Smooth muscle cell (in vitro differentiated cells): Measurements from ENCODE around the gene MAPK8. TPM values are rescaled to one million over a fixed set of nuclear protein-coding genes. Genes with fewer than 3 reads are reported as not detected.
"Not testable (repeated sequence)": the region's sequence is repeated elsewhere in the genome, so short reads cannot be mapped to it uniquely, and the experiment has no call there.

Source experiments
- DNase-seq: peaks from one replicate; lab custom pipeline; 2025; ENCODE audit not compliant: unreplicated experiment; lab: John Stamatoyannopoulos, UW
- H2AFZ ChIP-seq: fragments of 200-600 bp; sonication (generic); 2 replicates; pipeline ENCODE4 v1.6.0; 2016; ENCODE audit warnings: antibody characterized with exemption, low read depth, mild to moderate bottlenecking
- H3F3A ChIP-seq: fragments of 200-600 bp; sonication (generic); 2 replicates; pipeline ENCODE4 v1.6.0; 2017; ENCODE audit warnings: antibody characterized with exemption, low read depth
- H3K27ac ChIP-seq: fragments of 200-600 bp; sonication (generic); 2 replicates; pipeline ENCODE4 v1.5.1; 2016; ENCODE audit warnings: low read depth, mild to moderate bottlenecking
- H3K27me3 ChIP-seq: fragments of 200-600 bp; sonication (generic); 2 replicates; pipeline ENCODE4 v1.6.1; 2016; ENCODE audit warnings: low read depth, mild to moderate bottlenecking
- H3K36me3 ChIP-seq: fragments of 200-600 bp; sonication (generic); 2 replicates; pipeline ENCODE4 v1.5.1; 2016; ENCODE audit warnings: low read depth
- H3K4me1 ChIP-seq: fragments of 200-600 bp; sonication (generic); 2 replicates; pipeline ENCODE4 v1.5.1; 2016; ENCODE audit warnings: low read depth
- H3K4me2 ChIP-seq: fragments of 200-600 bp; sonication (generic); 2 replicates; pipeline ENCODE4 v1.6.0; 2016; ENCODE audit warnings: mild to moderate bottlenecking
- H3K4me3 ChIP-seq: fragments of 200-600 bp; sonication (generic); 2 replicates; pipeline ENCODE4 v1.5.1; 2016; ENCODE audit warnings: mild to moderate bottlenecking
- H3K79me2 ChIP-seq: fragments of 200-600 bp; sonication (generic); 2 replicates; pipeline ENCODE4 v1.6.0; 2016; ENCODE audit warnings: low read depth, mild to moderate bottlenecking
- H3K9ac ChIP-seq: fragments of 200-600 bp; sonication (generic); 2 replicates; pipeline ENCODE4 v1.6.0; 2016; ENCODE audit warnings: low read depth
- H3K9me3 ChIP-seq: fragments of 200-600 bp; sonication (generic); replicated peaks from 2 replicates; pipeline ENCODE4 v1.5.1; 2016; ENCODE audit warnings: low read depth
- H4K20me1 ChIP-seq: fragments of 200-600 bp; sonication (generic); 2 replicates; pipeline ENCODE4 v1.6.0; 2016; ENCODE audit warnings: low read depth
- CTCF ChIP-seq: fragments of 200-600 bp; sonication (generic); IDR thresholded peaks from 2 replicates; pipeline ENCODE4 v1.5.1; 2017; ENCODE audit warnings: borderline replicate concordance, mild to moderate bottlenecking, antibody characterized with exemption; ENCODE audit not compliant: insufficient read depth, poor library complexity, severe bottlenecking
- WGBS: methylation state at CpG from one replicate; pipeline ENCODE4 v1.1.7; 2016; ENCODE audit warnings: low lambda C conversion rate; 5-methylcytosine and 5-hydroxymethylcytosine counted together
- polyA plus RNA-seq: library from polyadenylated mRNA; unstranded; fragments of >200 nt; fragmentation: Nextera tagmentation; extraction: Ambion mirVana; gene quantifications from 2 replicates; pipeline ENCODE4 v1.2.1, GENCODE V29; 2016
- total RNA-seq: library from RNA; depleted of rRNA; stranded (reverse); fragments of >200 nt; gene quantifications from 2 replicates; pipeline ENCODE4 v1.2.3, GENCODE V29; 2014

MAPK8 gene
- total and polyA plus RNA-seq, 2 experiments from 2014 or later: 13.1 to 45.5 TPM

GRCh38 chr10:48273741-48274140 lies 32.7 kb upstream of the MAPK8 start:
- WGBS: 89% methylated on average over 2 of the region's 2 CpGs

GRCh38 chr10:48274636-48275035 lies 31.8 kb upstream of the MAPK8 start, which contains the start of gene FRMPD2:
Gene FRMPD2, minus strand, starts transcription at chr10:48274696. Its CDS starts 129 bp downstream, at chr10:48274567.
- Histone ChIP-seq H4K20me1 (no peaks in the 10 kb centered on the region), H3K9ac (no peak within 1 kb of the TSS), H3K27me3 (no peaks in the 10 kb centered on the region), H3K4me2 (no peak within 1 kb of the TSS), H2AFZ (no peak within 1 kb of the TSS), H3K9me3 (no peaks in the 10 kb centered on the region), H3K36me3 (no peaks in the 10 kb centered on the region), H3F3A (no peaks in the 10 kb centered on the region), H3K4me1 (peaks cover 14% of the 10 kb centered on the region), H3K27ac (no peak within 1 kb of the TSS), H3K79me2 (no peaks in the 10 kb centered on the region), H3K4me3 (no peak within 1 kb of the TSS)
- DNase-seq: no peak
- TF ChIP-seq CTCF: no peak
- 41% methylated on average over 8 of the region's 8 CpGs for WGBS

More at GRCh38 chr10:48273741-48274140, 32.7 kb upstream of the MAPK8 start:
- Histone ChIP-seq H3K9me3 (no peaks in the 10 kb centered on the region), H2AFZ (no peak overlapping the region), H3K4me1 (peaks cover 14% of the 10 kb centered on the region), H3K27ac (no peak overlapping the region), H3K27me3 (no peaks in the 10 kb centered on the region), H3K4me2 (no peak overlapping the region), H3K4me3 (no peak overlapping the region), H3K9ac (no peak overlapping the region), H4K20me1 (no peaks in the 10 kb centered on the region), H3F3A (no peaks in the 10 kb centered on the region), H3K36me3 (no peaks in the 10 kb centered on the region), H3K79me2 (no peaks in the 10 kb centered on the region)
- no peak for TF ChIP-seq CTCF
- DNase-seq: no peak

GRCh38 chr10:48277093-48277492 lies 29.4 kb upstream of the MAPK8 start:
- no peak overlapping the region for H3K4me3 ChIP-seq
- no peaks in the 10 kb centered on the region for H3F3A ChIP-seq
- peaks cover 14% of the 10 kb centered on the region for H3K4me1 ChIP-seq
- no peak for TF ChIP-seq CTCF
- H3K4me2 ChIP-seq: no peak overlapping the region
- no peak overlapping the region for H3K9ac ChIP-seq
- no peak overlapping the region for H3K27ac ChIP-seq
- no peaks in the 10 kb centered on the region for H4K20me1 ChIP-seq
- 100% methylated on average over 1 of the region's 1 CpG for WGBS
- no peaks in the 10 kb centered on the region for H3K79me2 ChIP-seq
- H3K36me3 ChIP-seq: no peaks in the 10 kb centered on the region
- H2AFZ ChIP-seq: no peak overlapping the region
- no peaks in the 10 kb centered on the region for H3K27me3 ChIP-seq
- no peaks in the 10 kb centered on the region for H3K9me3 ChIP-seq
- DNase-seq: no peak

GRCh38 chr10:48279081-48279751 lies 27.3 kb upstream of the MAPK8 start:
- H3K27ac ChIP-seq: no peak overlapping the region
- no peak overlapping the region for H3K9ac ChIP-seq
- no peak overlapping the region for H3K4me3 ChIP-seq
- H3K4me1 ChIP-seq: peaks cover 9% of the 10 kb centered on the region
- no peaks in the 10 kb centered on the region for H3K79me2 ChIP-seq
- no peak overlapping the region for H3K4me2 ChIP-seq
- no peak for DNase-seq
- H3K36me3 ChIP-seq: no peaks in the 10 kb centered on the region
- no peaks in the 10 kb centered on the region for H3K27me3 ChIP-seq
- H3F3A ChIP-seq: no peaks in the 10 kb centered on the region
- no peak for TF ChIP-seq CTCF
- no peaks in the 10 kb centered on the region for H4K20me1 ChIP-seq
- 56% methylated on average over 2 of the region's 2 CpGs for WGBS
- H2AFZ ChIP-seq: no peak overlapping the region
- H3K9me3 ChIP-seq: no peaks in the 10 kb centered on the region

- DNase-seq, H4K20me1 ChIP-seq: not testable (repeated sequence)
Measured at GRCh38 chr10:48281697-48282096, 24.8 kb upstream of the MAPK8 start.

More at GRCh38 chr10:48281697-48282096, 24.8 kb upstream of the MAPK8 start:
- not testable (repeated sequence) for H3K4me2 ChIP-seq, H3K27ac ChIP-seq, H3K4me3 ChIP-seq, H3K9ac ChIP-seq, H3K36me3 ChIP-seq, H3K9me3 ChIP-seq, H3F3A ChIP-seq, H3K79me2 ChIP-seq, H3K27me3 ChIP-seq, H3K4me1 ChIP-seq, H2AFZ ChIP-seq
- 71% methylated on average over 4 of the region's 4 CpGs for WGBS
